H1 (cell line): Measurements from ENCODE around the gene NCOA5. TPM values are rescaled to one million over a fixed set of nuclear protein-coding genes. Genes with fewer than 3 reads are reported as not detected.

Experiments used
- BACH1 ChIP-seq: IDR thresholded peaks from 2 replicates; pipeline ENCODE4 v1.6.1; 2012; ENCODE audit warnings: low read length, improper control_type of control experiment
- CBX8 ChIP-seq: fragments of 300-800, 300-1000 bp; sonication (generic); IDR thresholded peaks from 2 replicates; pipeline ENCODE4 v1.7.1; 2016; ENCODE audit warnings: low read depth, low read length, borderline replicate concordance
- HDAC2 ChIP-seq, 2 experiments: fragments of 300-600 bp in 1 of 2; sonication (generic) in 1 of 2; IDR thresholded peaks; 2 replicates each; pipeline ENCODE4 v1.6.1; 2011 to 2012; ENCODE audit warnings: low read depth in 2 of 2, low read length in 2 of 2, mild to moderate bottlenecking in 2 of 2, moderate library complexity in 2 of 2, borderline replicate concordance in 1 of 2, inconsistent platforms in 1 of 2
- SRF ChIP-seq: IDR thresholded peaks from 2 replicates; pipeline ENCODE4 v1.6.1; 2011; ENCODE audit warnings: mild to moderate bottlenecking, low read depth, low read length, moderate library complexity
- SUZ12 ChIP-seq: fragments of 200-600 bp; sonication (generic); IDR thresholded peaks from 2 replicates; pipeline ENCODE4 v1.6.1; 2012; ENCODE audit warnings: mild to moderate bottlenecking, inconsistent platforms, low read length, moderate library complexity, mixed read lengths
- TAF1 ChIP-seq: IDR thresholded peaks from 2 replicates; pipeline ENCODE4 v1.6.1; 2011; ENCODE audit warnings: mild to moderate bottlenecking, low read depth, low read length
- TBP ChIP-seq: IDR thresholded peaks from 2 replicates; pipeline ENCODE4 v1.6.1; 2011; ENCODE audit warnings: low read depth, low read length, improper control_type of control experiment
- ZNF274 ChIP-seq: IDR thresholded peaks from 2 replicates; pipeline ENCODE4 v1.7.0; 2012; ENCODE audit warnings: low read length, borderline replicate concordance; ENCODE audit errors: extremely low read depth
- polyA plus RNA-seq, 7 experiments: library from polyadenylated mRNA; depleted of rRNA in 3 of 7; stranded (reverse) in 5 of 7; unstranded in 2 of 7; fragments of >200 nt in 5 of 7; fragments of 200-250 nt in 2 of 7; gene quantifications; 1 replicate in 5 of 7; 2 replicates in 1 of 7; 4 replicates in 1 of 7; pipeline versions ENCODE4 v1.2.1 to v1.2.3, GENCODE V29; 2011 to 2013; ENCODE audit warnings: missing spikeins in 2 of 7, mixed read lengths in 2 of 7
- total RNA-seq: library from RNA; stranded (reverse); fragmentation: NEBNext Ultra II Directional; extraction: Animal tissue kit (Norgen Biotek cat#: 25700); gene quantifications from 2 replicates; pipeline ENCODE4 v1.2.1, GENCODE V29; 2021
- TF ChIP-seq, protein P1 (sequence below): fragments of 300-600 bp; sonication (generic); IDR thresholded peaks from 2 replicates; pipeline ENCODE4 v1.7.1; 2012; ENCODE audit warnings: low read length, moderate library complexity, mild to moderate bottlenecking, inconsistent platforms; ENCODE audit not compliant: insufficient replicate concordance

Gene NCOA5
- total and polyA plus RNA-seq, 2 of the 8 experiments (the other 6 are each of a cell fraction or from before 2014, with no cell fraction given) = 20.4 to 29.0 TPM

DNA sequence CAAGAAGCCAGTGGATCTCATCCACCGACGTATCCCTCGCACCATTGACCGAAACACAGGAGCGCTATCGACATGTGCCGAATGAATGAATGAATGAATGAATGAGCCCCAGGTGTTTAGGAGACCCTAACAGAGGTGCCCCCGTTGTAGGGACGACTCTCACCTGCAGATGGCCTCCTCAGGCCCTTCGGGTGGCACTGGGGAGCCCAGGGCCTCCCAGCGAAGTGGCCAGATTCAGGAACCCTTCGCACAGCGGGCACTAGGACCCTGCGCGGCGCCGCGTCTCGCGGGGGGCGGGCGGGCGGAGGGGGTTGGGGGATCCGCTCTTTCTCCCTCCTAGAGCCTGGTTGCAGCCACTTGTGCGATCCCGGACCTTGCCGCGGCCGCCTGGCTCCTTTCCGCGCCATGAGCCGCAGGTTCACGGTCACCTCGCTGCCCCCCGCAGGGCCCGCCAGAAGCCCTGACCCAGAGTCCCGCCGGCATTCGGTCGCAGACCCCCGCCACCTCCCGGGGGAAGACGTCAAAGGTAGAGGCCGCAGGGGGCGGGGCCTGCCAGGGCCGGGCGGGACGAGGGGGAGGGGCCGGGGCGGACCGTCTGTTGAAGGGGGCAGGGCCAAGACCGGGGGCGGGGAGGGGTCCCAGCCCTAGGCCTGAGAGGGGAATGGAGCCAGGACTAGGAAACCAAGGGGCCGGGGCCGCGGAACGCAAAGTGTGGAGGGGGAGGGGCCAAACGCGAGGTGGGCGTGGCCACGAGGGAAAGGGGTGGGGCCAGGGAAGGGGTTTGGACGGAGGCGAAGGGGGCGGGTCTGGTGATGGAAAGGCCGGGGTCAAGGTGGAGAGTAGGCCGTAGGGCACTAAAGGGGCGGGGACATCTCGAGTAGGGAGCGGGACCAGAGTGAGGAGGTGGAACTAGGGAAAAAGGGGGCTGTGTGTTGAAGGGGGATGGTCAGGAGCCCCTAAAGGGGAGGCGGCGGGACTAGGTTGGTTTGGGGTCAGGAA, 68.1 kb downstream of the NCOA5 start (continued):
- TF ChIP-seq, protein P1, sequence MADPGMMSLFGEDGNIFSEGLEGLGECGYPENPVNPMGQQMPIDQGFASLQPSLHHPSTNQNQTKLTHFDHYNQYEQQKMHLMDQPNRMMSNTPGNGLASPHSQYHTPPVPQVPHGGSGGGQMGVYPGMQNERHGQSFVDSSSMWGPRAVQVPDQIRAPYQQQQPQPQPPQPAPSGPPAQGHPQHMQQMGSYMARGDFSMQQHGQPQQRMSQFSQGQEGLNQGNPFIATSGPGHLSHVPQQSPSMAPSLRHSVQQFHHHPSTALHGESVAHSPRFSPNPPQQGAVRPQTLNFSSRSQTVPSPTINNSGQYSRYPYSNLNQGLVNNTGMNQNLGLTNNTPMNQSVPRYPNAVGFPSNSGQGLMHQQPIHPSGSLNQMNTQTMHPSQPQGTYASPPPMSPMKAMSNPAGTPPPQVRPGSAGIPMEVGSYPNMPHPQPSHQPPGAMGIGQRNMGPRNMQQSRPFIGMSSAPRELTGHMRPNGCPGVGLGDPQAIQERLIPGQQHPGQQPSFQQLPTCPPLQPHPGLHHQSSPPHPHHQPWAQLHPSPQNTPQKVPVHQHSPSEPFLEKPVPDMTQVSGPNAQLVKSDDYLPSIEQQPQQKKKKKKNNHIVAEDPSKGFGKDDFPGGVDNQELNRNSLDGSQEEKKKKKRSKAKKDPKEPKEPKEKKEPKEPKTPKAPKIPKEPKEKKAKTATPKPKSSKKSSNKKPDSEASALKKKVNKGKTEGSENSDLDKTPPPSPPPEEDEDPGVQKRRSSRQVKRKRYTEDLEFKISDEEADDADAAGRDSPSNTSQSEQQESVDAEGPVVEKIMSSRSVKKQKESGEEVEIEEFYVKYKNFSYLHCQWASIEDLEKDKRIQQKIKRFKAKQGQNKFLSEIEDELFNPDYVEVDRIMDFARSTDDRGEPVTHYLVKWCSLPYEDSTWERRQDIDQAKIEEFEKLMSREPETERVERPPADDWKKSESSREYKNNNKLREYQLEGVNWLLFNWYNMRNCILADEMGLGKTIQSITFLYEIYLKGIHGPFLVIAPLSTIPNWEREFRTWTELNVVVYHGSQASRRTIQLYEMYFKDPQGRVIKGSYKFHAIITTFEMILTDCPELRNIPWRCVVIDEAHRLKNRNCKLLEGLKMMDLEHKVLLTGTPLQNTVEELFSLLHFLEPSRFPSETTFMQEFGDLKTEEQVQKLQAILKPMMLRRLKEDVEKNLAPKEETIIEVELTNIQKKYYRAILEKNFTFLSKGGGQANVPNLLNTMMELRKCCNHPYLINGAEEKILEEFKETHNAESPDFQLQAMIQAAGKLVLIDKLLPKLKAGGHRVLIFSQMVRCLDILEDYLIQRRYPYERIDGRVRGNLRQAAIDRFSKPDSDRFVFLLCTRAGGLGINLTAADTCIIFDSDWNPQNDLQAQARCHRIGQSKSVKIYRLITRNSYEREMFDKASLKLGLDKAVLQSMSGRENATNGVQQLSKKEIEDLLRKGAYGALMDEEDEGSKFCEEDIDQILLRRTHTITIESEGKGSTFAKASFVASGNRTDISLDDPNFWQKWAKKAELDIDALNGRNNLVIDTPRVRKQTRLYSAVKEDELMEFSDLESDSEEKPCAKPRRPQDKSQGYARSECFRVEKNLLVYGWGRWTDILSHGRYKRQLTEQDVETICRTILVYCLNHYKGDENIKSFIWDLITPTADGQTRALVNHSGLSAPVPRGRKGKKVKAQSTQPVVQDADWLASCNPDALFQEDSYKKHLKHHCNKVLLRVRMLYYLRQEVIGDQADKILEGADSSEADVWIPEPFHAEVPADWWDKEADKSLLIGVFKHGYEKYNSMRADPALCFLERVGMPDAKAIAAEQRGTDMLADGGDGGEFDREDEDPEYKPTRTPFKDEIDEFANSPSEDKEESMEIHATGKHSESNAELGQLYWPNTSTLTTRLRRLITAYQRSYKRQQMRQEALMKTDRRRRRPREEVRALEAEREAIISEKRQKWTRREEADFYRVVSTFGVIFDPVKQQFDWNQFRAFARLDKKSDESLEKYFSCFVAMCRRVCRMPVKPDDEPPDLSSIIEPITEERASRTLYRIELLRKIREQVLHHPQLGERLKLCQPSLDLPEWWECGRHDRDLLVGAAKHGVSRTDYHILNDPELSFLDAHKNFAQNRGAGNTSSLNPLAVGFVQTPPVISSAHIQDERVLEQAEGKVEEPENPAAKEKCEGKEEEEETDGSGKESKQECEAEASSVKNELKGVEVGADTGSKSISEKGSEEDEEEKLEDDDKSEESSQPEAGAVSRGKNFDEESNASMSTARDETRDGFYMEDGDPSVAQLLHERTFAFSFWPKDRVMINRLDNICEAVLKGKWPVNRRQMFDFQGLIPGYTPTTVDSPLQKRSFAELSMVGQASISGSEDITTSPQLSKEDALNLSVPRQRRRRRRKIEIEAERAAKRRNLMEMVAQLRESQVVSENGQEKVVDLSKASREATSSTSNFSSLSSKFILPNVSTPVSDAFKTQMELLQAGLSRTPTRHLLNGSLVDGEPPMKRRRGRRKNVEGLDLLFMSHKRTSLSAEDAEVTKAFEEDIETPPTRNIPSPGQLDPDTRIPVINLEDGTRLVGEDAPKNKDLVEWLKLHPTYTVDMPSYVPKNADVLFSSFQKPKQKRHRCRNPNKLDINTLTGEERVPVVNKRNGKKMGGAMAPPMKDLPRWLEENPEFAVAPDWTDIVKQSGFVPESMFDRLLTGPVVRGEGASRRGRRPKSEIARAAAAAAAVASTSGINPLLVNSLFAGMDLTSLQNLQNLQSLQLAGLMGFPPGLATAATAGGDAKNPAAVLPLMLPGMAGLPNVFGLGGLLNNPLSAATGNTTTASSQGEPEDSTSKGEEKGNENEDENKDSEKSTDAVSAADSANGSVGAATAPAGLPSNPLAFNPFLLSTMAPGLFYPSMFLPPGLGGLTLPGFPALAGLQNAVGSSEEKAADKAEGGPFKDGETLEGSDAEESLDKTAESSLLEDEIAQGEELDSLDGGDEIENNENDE = no peak
- TF ChIP-seq HDAC2 (IDR thresholded peaks at IDR 0.05; ENCODE audit: borderline replicate concordance in 1 of 2, low read depth in 2 of 2, low read length in 2 of 2) = no peak
- no peak for TF ChIP-seq CBX8
- TF ChIP-seq SUZ12 = no peak
- TF ChIP-seq SRF = no peak
- 0 out of 2 replicates have a peak, but pooled peaks have one; percentile 28 for TF ChIP-seq TAF1
- no peak for TF ChIP-seq ZNF274
- peak; percentile 19; the same call in 1 of the 2 replicates for TF ChIP-seq TBP
- no peak for TF ChIP-seq BACH1
